ENCODE measurements around the gene WDR36. TPM values are rescaled to one million over a fixed set of nuclear protein-coding genes. Genes with fewer than 3 reads are reported as not detected.

WDR36 gene
- total and polyA plus RNA-seq, 9 of the 15 experiments (the other 6 are each of a cell fraction or from before 2014, with no cell fraction given): 25.7 to 68.0 (median 41.5) TPM

GRCh38 chr5:111071413-111071812, 20.7 kb upstream of the WDR36 start, which contains the start of gene TSLP:
Gene TSLP (plus strand): TSS chr5:111071713. CDS start chr5:111071891, 178 bp downstream.
- peak within 1 kb of the TSS; percentile 82 for H3K4me2 ChIP-seq (ENCODE audit: insufficient read depth, low read length)
- H3K27ac ChIP-seq (ENCODE audit: extremely low read depth, low read depth, low read length): no peak within 1 kb of the TSS
- in situ Hi-C loops (cut with MboI): no loop called here
- no peak for DNase-seq (ENCODE audit: extremely low read depth in 1 of 4, low spot score in 3 of 4)
- POLR2A ChIA-PET: no interaction called here
- no peak for FAIRE-seq
- H3K27me3 ChIP-seq (ENCODE audit: control insufficient read depth in 2 of 2, insufficient read depth in 2 of 2, low read length in 2 of 2): peaks cover 21 to 24% of the 10 kb centered on the region in 2 experiments; a peak in 4 of 5 replicates
- H3K4me1 ChIP-seq (replicated peaks in 1 of 2; ENCODE audit: control insufficient read depth in 2 of 2, insufficient read depth in 2 of 2, low read length in 2 of 2): peaks cover 0 to 9% of the 10 kb centered on the region in 2 experiments; a peak in 3 of 5 replicates
- H2AFZ ChIP-seq (ENCODE audit: low read depth, low read length): peak within 1 kb of the TSS; percentile 86; the same call in 1 of the 2 replicates
- no peak for ATAC-seq
- CTCF ChIA-PET (ENCODE audit: low intra/inter-chr PET ratio): no interaction called here
- no peak within 1 kb of the TSS for H3K9ac ChIP-seq (ENCODE audit: insufficient read depth in 1 of 2, low read depth in 2 of 2, low read length in 2 of 2)
- H3K9me3 ChIP-seq (replicated peaks; ENCODE audit: control insufficient read depth, insufficient read depth, low read depth, low read length): no peaks in the 10 kb centered on the region
- TF ChIP-seq SMARCC2 (IDR thresholded peaks at IDR 0.05; ENCODE audit: low read depth) (no peak), MTA1 (IDR thresholded peaks at IDR 0.05; ENCODE audit: borderline replicate concordance) (no peak), TAL1 (IDR thresholded peaks at IDR 0.05) (no peak), BMI1 (IDR thresholded peaks at IDR 0.05; ENCODE audit: low read length) (no peak), ARID4B (CRISPR knock-in tag; IDR thresholded peaks at IDR 0.05) (no peak), XRCC4 (IDR thresholded peaks at IDR 0.05; ENCODE audit: extremely low read depth, insufficient read depth, insufficient read length) (no peak), ZNF347 (CRISPR knock-in tag; IDR thresholded peaks at IDR 0.05; ENCODE audit: low read depth) (no peak)
- intact Hi-C loops (cut with micrococcal nuclease): no loop called here
- 0% methylated on average over 4 of the region's 4 CpGs for WGBS (ENCODE audit: insufficient coverage, low coverage, missing lambda C conversion rate)
- no peaks in the 10 kb centered on the region for H3K79me2 ChIP-seq (ENCODE audit: control insufficient read depth, insufficient read depth, low read length)
- H3K9me1 ChIP-seq (ENCODE audit: control insufficient read depth, insufficient read depth, low read length): no peaks in the 10 kb centered on the region
- H3K36me3 ChIP-seq (ENCODE audit: control insufficient read depth, insufficient read depth, low read length): no peaks in the 10 kb centered on the region
- no peak within 1 kb of the TSS for H3K4me3 ChIP-seq
- BruUV-seq (replicated peaks): no TSS peak
- H4K20me1 ChIP-seq (replicated peaks; ENCODE audit: control insufficient read depth, insufficient read depth, low read length): no peaks in the 10 kb centered on the region
